Transverse colon (tissue), 4 donors: ENCODE results near the gene IL1RAPL1.

Source experiments
- EP300 ChIP-seq: sonication (generic); formaldehyde crosslinking; IDR thresholded peaks from one replicate; pipeline ENCODE4 v1.6.1; 2017; ENCODE audit warnings: antibody characterized with exemption, low read depth
- POLR2A ChIP-seq: fragments of 450-650 bp; IDR thresholded peaks from one replicate; pipeline ENCODE4 v1.6.1; 2016; ENCODE audit warnings: antibody characterized with exemption, mild to moderate bottlenecking, moderate library complexity
- POLR2AphosphoS5 ChIP-seq, 3 donors: sonication (generic); formaldehyde crosslinking; IDR thresholded peaks; one replicate each; pipeline ENCODE4 v1.6.1; 2016; ENCODE audit warnings: antibody characterized with exemption in 3 of 3
- TF ChIP-seq, protein P1 (sequence below), 5 experiments: fragments of 200-600 bp in 3 of 5; fragments of 450-650 bp in 2 of 5; sonication (generic) in 3 of 5; IDR thresholded peaks; 1 replicate in 2 of 5; 2 replicates in 3 of 5; pipeline ENCODE4 v1.5.1; 2016 to 2017; ENCODE audit warnings: antibody characterized with exemption in 5 of 5, inconsistent platforms in 3 of 5, mild to moderate bottlenecking in 2 of 5, moderate library complexity in 1 of 5

DNA sequence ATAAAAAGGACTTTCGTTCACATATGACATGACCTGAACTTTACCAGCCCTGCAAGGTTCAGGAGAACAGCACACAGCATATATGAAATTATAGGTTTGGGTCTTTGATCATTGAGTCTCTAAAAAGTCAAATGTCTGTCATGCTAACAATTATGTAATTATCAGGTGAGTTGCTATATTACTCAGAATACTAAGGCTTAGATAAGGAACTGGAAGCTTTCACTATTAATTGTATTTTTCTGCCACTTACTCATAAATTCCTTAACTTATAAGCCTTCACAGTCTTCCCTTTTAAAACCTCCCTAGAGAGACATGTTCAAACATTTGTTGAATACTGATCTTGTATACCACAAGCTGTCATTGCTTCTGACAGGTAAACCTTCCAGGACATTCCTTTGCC lies 1335.4 kb downstream of the IL1RAPL1 start:
- TF ChIP-seq, protein P1, sequence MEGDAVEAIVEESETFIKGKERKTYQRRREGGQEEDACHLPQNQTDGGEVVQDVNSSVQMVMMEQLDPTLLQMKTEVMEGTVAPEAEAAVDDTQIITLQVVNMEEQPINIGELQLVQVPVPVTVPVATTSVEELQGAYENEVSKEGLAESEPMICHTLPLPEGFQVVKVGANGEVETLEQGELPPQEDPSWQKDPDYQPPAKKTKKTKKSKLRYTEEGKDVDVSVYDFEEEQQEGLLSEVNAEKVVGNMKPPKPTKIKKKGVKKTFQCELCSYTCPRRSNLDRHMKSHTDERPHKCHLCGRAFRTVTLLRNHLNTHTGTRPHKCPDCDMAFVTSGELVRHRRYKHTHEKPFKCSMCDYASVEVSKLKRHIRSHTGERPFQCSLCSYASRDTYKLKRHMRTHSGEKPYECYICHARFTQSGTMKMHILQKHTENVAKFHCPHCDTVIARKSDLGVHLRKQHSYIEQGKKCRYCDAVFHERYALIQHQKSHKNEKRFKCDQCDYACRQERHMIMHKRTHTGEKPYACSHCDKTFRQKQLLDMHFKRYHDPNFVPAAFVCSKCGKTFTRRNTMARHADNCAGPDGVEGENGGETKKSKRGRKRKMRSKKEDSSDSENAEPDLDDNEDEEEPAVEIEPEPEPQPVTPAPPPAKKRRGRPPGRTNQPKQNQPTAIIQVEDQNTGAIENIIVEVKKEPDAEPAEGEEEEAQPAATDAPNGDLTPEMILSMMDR (IDR thresholded peaks at IDR 0.05): no peak
- no peak for TF ChIP-seq EP300
- no peak for TF ChIP-seq POLR2A
- no peak for TF ChIP-seq POLR2AphosphoS5 (IDR thresholded peaks at IDR 0.05)
